ENCODE measurements around the gene YJEFN3.

DNA sequence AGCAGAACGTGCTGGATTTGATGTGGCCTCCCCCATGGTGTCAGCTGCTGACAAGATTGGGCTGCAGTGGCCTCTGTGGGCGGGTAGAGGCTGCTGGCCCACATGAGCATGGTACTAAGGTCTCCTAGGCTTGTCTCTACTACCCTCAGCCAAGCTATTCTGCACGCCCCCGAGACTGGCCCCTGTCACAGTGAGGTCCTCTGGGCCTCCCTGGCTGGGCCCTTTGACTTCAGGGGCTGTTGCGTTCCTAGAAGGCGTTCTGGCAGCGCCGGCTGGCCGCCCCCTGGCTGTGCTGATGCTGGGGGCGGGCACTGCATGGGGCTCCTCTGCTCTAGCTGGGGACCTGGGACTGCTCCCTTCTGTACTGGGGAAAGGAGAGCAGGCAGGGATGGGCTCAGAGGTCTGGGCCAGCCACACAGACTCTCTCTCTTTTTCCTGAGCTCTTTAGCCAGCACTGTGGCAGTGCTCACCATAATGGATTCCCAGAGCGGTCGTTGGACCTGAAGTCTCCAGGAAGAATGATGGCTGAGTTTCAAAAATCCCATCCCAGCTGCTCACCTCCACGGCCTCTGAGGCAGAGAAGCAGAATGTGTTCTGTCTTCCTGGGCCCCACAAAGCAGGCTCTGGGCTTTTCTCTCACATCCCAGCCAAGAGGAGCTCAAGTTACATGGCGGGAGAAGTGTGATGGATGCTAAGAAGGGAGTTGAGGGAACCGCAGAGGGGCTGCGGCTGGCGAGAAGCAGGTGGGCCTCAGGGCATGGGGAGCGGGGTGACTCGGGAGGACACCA, 45.7 kb upstream of the YJEFN3 start:
- TF ChIP-seq, protein P1, sequence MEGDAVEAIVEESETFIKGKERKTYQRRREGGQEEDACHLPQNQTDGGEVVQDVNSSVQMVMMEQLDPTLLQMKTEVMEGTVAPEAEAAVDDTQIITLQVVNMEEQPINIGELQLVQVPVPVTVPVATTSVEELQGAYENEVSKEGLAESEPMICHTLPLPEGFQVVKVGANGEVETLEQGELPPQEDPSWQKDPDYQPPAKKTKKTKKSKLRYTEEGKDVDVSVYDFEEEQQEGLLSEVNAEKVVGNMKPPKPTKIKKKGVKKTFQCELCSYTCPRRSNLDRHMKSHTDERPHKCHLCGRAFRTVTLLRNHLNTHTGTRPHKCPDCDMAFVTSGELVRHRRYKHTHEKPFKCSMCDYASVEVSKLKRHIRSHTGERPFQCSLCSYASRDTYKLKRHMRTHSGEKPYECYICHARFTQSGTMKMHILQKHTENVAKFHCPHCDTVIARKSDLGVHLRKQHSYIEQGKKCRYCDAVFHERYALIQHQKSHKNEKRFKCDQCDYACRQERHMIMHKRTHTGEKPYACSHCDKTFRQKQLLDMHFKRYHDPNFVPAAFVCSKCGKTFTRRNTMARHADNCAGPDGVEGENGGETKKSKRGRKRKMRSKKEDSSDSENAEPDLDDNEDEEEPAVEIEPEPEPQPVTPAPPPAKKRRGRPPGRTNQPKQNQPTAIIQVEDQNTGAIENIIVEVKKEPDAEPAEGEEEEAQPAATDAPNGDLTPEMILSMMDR (IDR thresholded peaks at IDR 0.05 in 8 of 11, conservative IDR thresholded peaks at IDR 0.05 in 3 of 11), result no peak
- TF ChIP-seq POLR2AphosphoS5 (IDR thresholded peaks at IDR 0.05), result peak in 1 of 3 donors; percentile 31
